ENCODE results near the gene IFT81.

IFT81 gene

GRCh38 chr12:110104188-110105094 lies 19.7 kb upstream of the IFT81 start:
- Histone ChIP-seq H3K9ac (ENCODE audit: low read depth, low read length) (no peak overlapping the region), H2AFZ (ENCODE audit: low read depth, low read length) (no peak overlapping the region), H3K9me3 (ENCODE audit: insufficient read depth, low read length, severe bottlenecking) (no peaks in the 10 kb centered on the region)

GRCh38 chr12:110105159-110105558 lies 19.0 kb upstream of the IFT81 start:
- H3K36me3 ChIP-seq (ENCODE audit: insufficient read depth, low read length), result no peaks in the 10 kb centered on the region
- H3K79me2 ChIP-seq (ENCODE audit: insufficient read depth, low read length), result no peaks in the 10 kb centered on the region
- no peaks in the 10 kb centered on the region for H3K27me3 ChIP-seq (ENCODE audit: insufficient read depth, low read length, poor library complexity)
- no peak for ATAC-seq (ENCODE audit: insufficient read depth, low read depth)
- DNase-seq, result no peak
- H2AFZ ChIP-seq (ENCODE audit: low read depth, low read length), result no peak overlapping the region
- no peaks in the 10 kb centered on the region for H4K20me1 ChIP-seq (ENCODE audit: insufficient read depth, low read length)
- no peak overlapping the region for H3K27ac ChIP-seq (ENCODE audit: low read length)
- no peak overlapping the region for H3K4me3 ChIP-seq (ENCODE audit: low read depth in 1 of 2, low read length in 2 of 2)
- no peak overlapping the region for H3K9ac ChIP-seq (ENCODE audit: low read depth, low read length)
- peaks cover 4% of the 10 kb centered on the region for H3K4me1 ChIP-seq (ENCODE audit: insufficient read depth, low read length)
- H3K4me2 ChIP-seq (ENCODE audit: insufficient read depth, low read length), result no peak overlapping the region
- TF ChIP-seq EZH2 (IDR thresholded peaks at IDR 0.05; ENCODE audit: borderline replicate concordance, low read depth, low read length, severe bottlenecking) (no peak), CTCF (IDR thresholded peaks at IDR 0.05; ENCODE audit: borderline replicate concordance, extremely low read depth, low read length, poor library complexity, severe bottlenecking) (no peak)
- H3K9me3 ChIP-seq (ENCODE audit: insufficient read depth, low read length, severe bottlenecking), result no peaks in the 10 kb centered on the region

More at GRCh38 chr12:110104188-110105094, 19.7 kb upstream of the IFT81 start:
- TF ChIP-seq EZH2 (IDR thresholded peaks at IDR 0.05; ENCODE audit: borderline replicate concordance, low read depth, low read length, severe bottlenecking) (no peak), CTCF (IDR thresholded peaks at IDR 0.05; ENCODE audit: borderline replicate concordance, extremely low read depth, low read length, poor library complexity, severe bottlenecking) (no peak)
- Histone ChIP-seq H3K4me3 (ENCODE audit: low read depth in 1 of 2, low read length in 2 of 2) (no peak overlapping the region), H3K4me1 (ENCODE audit: insufficient read depth, low read length) (peaks cover 6% of the 10 kb centered on the region), H3K27ac (ENCODE audit: low read length) (no peak overlapping the region), H3K27me3 (ENCODE audit: insufficient read depth, low read length, poor library complexity) (no peaks in the 10 kb centered on the region), H3K79me2 (ENCODE audit: insufficient read depth, low read length) (no peaks in the 10 kb centered on the region), H3K36me3 (ENCODE audit: insufficient read depth, low read length) (no peaks in the 10 kb centered on the region), H3K4me2 (ENCODE audit: insufficient read depth, low read length) (no peak overlapping the region), H4K20me1 (ENCODE audit: insufficient read depth, low read length) (no peaks in the 10 kb centered on the region)
- ATAC-seq (ENCODE audit: insufficient read depth, low read depth) (no peak), DNase-seq (no peak)

GRCh38 chr12:110105986-110106385 lies 18.2 kb upstream of the IFT81 start:
- no peak overlapping the region for H3K4me3 ChIP-seq (ENCODE audit: low read depth in 1 of 2, low read length in 2 of 2)
- no peaks in the 10 kb centered on the region for H4K20me1 ChIP-seq (ENCODE audit: insufficient read depth, low read length)
- no peak overlapping the region for H3K4me2 ChIP-seq (ENCODE audit: insufficient read depth, low read length)
- H3K36me3 ChIP-seq (ENCODE audit: insufficient read depth, low read length), result no peaks in the 10 kb centered on the region
- H3K27me3 ChIP-seq (ENCODE audit: insufficient read depth, low read length, poor library complexity), result no peaks in the 10 kb centered on the region
- H3K27ac ChIP-seq (ENCODE audit: low read length), result no peak overlapping the region
- TF ChIP-seq CTCF (IDR thresholded peaks at IDR 0.05; ENCODE audit: borderline replicate concordance, extremely low read depth, low read length, poor library complexity, severe bottlenecking), result no peak
- no peak for TF ChIP-seq EZH2 (IDR thresholded peaks at IDR 0.05; ENCODE audit: borderline replicate concordance, low read depth, low read length, severe bottlenecking)
- DNase-seq, result no peak
- no peak overlapping the region for H3K9ac ChIP-seq (ENCODE audit: low read depth, low read length)
- ATAC-seq (ENCODE audit: insufficient read depth, low read depth), result no peak
- no peaks in the 10 kb centered on the region for H3K4me1 ChIP-seq (ENCODE audit: insufficient read depth, low read length)
- H3K79me2 ChIP-seq (ENCODE audit: insufficient read depth, low read length), result no peaks in the 10 kb centered on the region
- no peak overlapping the region for H2AFZ ChIP-seq (ENCODE audit: low read depth, low read length)
- H3K9me3 ChIP-seq (ENCODE audit: insufficient read depth, low read length, severe bottlenecking), result no peaks in the 10 kb centered on the region

All from DND-41 (cell line).